ENCODE results near the gene FAM131C.
"Not testable (repeated sequence)": the region's sequence is repeated elsewhere in the genome, so short reads cannot be mapped to it uniquely, and the experiment has no call there.

FAM131C gene

GRCh38 chr1:16046842-16047241, 26.6 kb downstream of the FAM131C start:
- DNase-seq: no peak
- Histone ChIP-seq H3K27me3 (no peaks in the 10 kb centered on the region), H3K36me3 (no peaks in the 10 kb centered on the region), H3K4me3 (ENCODE audit: low read depth, low read length) (no peak overlapping the region), H3K4me1 (no peaks in the 10 kb centered on the region), H3K9me3 (no peaks in the 10 kb centered on the region)
- no peak for TF ChIP-seq CTCF (IDR thresholded peaks at IDR 0.05; ENCODE audit: low read depth, low read length)

GRCh38 chr1:16043950-16044349, 29.5 kb downstream of the FAM131C start:
- TF ChIP-seq CTCF (IDR thresholded peaks at IDR 0.05; ENCODE audit: low read depth, low read length): no peak
- Histone ChIP-seq H3K4me1 (no peaks in the 10 kb centered on the region), H3K36me3 (no peaks in the 10 kb centered on the region), H3K9me3 (no peaks in the 10 kb centered on the region), H3K27me3 (no peaks in the 10 kb centered on the region), H3K4me3 (ENCODE audit: low read depth, low read length) (no peak overlapping the region)
- no peak for DNase-seq

- Histone ChIP-seq H3K36me3 (no peaks in the 10 kb centered on the region), H3K27me3 (no peaks in the 10 kb centered on the region), H3K4me3 (ENCODE audit: low read depth, low read length) (no peak within 1 kb of the TSS), H3K4me1 (no peaks in the 10 kb centered on the region), H3K9me3 (no peaks in the 10 kb centered on the region)
- no peak for DNase-seq
- TF ChIP-seq CTCF (IDR thresholded peaks at IDR 0.05; ENCODE audit: low read depth, low read length): no peak
Observed at GRCh38 chr1:16043521-16043920, 29.9 kb downstream of the FAM131C start, which contains the start of gene CLCNKB. Gene CLCNKB, plus strand, starts transcription at chr1:16043782. Its CDS starts 711 bp downstream, at chr1:16044493.

GRCh38 chr1:16042654-16043053, 30.8 kb downstream of the FAM131C start:
- H3K4me1 ChIP-seq; H3K4me3 ChIP-seq (ENCODE audit: low read depth, low read length); H3K9me3 ChIP-seq; H3K27me3 ChIP-seq; DNase-seq; H3K36me3 ChIP-seq: not testable (repeated sequence)

GRCh38 chr1:16042096-16042495, 31.4 kb downstream of the FAM131C start:
- H3K9me3 ChIP-seq: no peaks in the 10 kb centered on the region
- no peaks in the 10 kb centered on the region for H3K4me1 ChIP-seq
- TF ChIP-seq CTCF (IDR thresholded peaks at IDR 0.05; ENCODE audit: low read depth, low read length): no peak
- H3K4me3 ChIP-seq (ENCODE audit: low read depth, low read length): no peak overlapping the region
- H3K36me3 ChIP-seq: no peaks in the 10 kb centered on the region
- no peak for DNase-seq
- H3K27me3 ChIP-seq: no peaks in the 10 kb centered on the region

- Histone ChIP-seq H3K9me3 (no peaks in the 10 kb centered on the region), H3K4me3 (ENCODE audit: low read depth, low read length) (no peak overlapping the region), H3K36me3 (no peaks in the 10 kb centered on the region), H3K27me3 (no peaks in the 10 kb centered on the region), H3K4me1 (no peaks in the 10 kb centered on the region)
- DNase-seq: no peak
- no peak for TF ChIP-seq CTCF (IDR thresholded peaks at IDR 0.05; ENCODE audit: low read depth, low read length)
Observed at GRCh38 chr1:16041200-16041599, 32.3 kb downstream of the FAM131C start.

- not testable (repeated sequence) for H3K27me3 ChIP-seq; H3K4me1 ChIP-seq; H3K4me3 ChIP-seq (ENCODE audit: low read depth, low read length); DNase-seq; H3K9me3 ChIP-seq; H3K36me3 ChIP-seq
Observed at GRCh38 chr1:16039871-16040270, 33.6 kb downstream of the FAM131C start.
